HG03521 (cell line): ENCODE data around the gene BBS7.
A peak's percentile ranks its signal among the peaks of the same experiment; 100 is the strongest.

Experiments
- ATAC-seq: cut with Tn5 transposase; IDR thresholded peaks from one replicate; pipeline ENCODE4 v1.9.1; 2021; ENCODE audit warnings: mild to moderate bottlenecking, moderate library complexity; ENCODE audit not compliant: unreplicated experiment

Gene BBS7, protein sequence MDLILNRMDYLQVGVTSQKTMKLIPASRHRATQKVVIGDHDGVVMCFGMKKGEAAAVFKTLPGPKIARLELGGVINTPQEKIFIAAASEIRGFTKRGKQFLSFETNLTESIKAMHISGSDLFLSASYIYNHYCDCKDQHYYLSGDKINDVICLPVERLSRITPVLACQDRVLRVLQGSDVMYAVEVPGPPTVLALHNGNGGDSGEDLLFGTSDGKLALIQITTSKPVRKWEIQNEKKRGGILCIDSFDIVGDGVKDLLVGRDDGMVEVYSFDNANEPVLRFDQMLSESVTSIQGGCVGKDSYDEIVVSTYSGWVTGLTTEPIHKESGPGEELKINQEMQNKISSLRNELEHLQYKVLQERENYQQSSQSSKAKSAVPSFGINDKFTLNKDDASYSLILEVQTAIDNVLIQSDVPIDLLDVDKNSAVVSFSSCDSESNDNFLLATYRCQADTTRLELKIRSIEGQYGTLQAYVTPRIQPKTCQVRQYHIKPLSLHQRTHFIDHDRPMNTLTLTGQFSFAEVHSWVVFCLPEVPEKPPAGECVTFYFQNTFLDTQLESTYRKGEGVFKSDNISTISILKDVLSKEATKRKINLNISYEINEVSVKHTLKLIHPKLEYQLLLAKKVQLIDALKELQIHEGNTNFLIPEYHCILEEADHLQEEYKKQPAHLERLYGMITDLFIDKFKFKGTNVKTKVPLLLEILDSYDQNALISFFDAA

DNA sequence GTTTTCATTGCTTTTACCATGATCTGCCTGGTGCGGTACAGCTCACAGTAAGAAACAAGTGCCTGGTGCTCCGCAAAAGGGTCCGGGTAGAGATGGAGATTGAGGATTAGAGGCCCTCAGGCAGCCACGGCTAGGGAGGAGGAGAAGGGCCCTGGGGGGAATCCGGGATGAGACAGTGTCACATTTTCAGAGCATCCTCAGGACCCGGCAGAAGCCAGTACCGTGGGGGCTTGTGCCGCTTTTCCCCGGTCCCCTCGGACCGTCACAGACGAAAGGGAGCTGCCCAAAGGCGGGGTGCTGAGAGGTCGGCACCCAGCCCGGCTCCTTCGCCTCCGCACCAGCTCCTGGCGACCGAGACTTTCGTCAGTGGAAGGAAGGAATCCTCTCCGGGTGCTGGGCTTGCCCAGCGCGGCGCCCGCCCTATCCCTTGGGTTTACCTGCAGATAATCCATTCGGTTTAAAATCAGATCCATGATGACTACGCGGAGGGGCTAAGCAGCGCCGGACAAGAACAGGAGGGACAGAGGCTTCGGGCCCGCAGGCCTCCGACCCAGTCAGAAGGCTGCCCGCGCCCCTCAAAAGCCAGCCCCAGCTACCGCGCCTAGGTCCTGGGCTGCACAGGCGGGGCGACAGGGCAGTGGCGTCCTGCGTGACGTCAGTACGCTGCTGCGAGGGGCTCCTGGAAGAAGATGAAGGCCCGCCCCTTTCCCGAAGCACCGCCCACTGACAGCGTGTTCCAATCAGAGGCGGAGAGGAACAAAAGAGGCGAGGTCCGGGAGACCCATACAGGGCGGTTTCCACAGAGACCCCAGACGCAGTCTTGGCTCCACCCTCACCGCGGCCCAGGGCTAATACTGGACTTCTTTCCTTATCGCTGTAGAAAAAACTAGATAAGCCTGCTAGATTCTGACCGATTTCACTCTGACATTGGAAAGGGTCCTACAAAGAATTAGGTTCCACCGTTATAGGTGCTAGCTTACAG lies at the start of gene BBS7:
BBS7 (minus strand) TSS at position 634 of the 982 bp plus-strand sequence; CDS start at position 473, 161 bp downstream.
- ATAC-seq, result peak; percentile 99

DNA sequence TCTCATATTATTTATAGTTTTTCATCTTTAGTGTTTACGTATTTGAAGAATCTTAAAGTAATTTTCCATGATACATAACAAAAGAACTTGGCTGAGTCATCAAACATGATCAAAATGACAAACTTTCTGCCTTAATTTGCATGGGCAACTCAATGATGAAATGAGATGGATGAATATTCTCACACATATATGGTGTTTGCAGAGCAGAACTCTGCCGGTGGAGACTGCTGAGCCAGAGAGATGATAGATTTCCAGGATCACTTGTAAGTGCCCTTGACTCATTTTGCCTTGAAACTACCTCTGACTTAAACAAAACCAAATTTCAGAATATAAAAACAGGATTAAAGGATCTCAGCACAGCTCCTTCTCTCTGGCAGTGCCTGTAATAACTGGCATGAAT lies 43.4 kb upstream of the BBS7 start:
- no peak for ATAC-seq

DNA sequence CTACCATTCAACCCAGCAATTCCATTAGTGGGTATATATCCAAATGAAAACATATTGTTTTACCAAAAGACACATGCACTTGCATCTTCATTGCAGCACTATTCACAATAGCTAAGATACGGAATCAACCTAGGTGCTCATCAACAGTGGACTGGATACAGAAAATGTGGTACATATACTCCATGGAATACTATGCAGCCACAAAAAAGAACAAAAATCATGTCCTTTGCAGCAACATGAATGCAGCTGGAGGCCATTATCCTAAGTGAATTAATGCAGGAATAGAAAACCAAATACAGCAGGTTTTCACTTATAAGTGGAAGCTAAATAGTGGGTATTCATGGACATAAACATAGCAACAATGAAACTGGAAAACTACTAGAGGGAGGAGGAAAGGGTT lies 38.1 kb upstream of the BBS7 start:
- no peak for ATAC-seq

DNA sequence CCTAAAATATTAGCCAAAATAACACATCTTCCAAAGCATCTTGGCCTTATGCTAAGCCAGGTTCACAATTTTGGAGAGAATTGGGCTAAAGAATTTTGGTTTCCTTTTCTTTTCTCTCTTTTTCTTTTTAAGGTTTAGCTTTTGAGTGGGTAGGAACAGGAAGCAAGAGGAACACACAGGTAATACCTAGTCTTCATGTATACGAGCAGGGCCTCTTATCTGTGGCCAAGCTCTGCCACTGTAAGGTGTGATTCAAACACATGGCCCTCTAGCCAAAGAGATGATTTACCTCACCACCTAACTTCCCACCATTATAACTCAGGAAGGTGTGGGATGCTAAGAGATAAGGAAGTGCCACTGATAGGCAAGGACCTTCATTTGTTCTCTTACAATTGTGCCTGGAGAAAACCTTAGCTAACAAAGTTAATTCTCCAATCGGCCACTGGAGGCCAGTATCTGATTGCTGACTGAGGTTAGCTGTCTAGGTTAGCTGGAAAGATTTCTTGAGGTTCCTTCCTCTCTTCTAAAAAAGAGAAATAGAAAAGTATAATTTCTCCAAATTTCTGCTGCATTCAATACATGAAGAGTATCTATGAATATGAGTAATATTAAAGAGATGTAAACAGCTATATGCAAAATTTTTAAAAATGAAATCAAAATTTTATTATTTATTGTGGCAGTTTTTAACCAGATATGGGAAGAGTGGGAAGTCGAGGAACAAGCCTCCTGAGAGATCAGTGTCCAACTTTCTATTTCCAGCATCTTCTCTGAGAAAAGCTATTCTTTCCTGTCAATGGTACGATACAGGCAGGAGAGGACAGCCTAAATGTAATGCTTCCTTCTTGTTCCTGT lies 30.1 kb upstream of the BBS7 start:
- peak; percentile 86 for ATAC-seq

DNA sequence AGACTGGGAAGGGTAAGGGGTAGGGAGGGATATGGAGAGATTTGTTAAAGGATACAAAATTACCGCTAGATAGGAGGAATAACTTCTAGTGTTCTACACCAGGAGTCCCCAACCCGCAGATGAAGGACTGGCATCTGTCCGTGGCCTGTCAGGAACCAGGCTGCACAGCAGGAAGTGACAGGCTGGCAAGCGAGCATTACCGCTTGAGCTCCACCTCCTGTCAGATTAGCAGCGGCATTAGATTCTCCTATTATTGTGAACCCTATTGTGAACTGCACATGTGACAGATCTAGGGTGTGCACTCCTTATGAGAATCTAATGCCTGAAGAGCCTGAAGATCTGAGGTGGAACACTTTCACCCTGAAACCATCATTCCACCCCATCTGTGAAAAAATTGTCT lies 27.9 kb upstream of the BBS7 start:
- no peak for ATAC-seq

DNA sequence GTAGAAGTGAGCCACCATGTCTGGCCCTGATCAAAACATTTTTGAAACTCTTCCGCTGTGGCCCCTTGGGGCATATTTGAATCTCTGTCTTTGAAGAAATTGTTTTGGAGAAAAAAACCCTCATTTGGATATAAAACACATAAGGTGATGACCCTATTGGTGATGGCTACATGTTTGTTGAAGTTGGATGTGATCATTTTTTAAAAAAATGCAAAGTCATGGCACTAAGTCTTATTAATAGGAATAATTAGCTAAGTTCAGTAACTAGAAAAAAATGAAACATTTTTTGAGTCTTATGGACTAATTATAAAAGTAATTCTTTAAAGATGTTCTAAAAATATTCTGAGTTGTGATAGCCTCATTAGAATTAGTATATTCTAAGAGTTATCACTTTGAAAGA lies 17.9 kb upstream of the BBS7 start:
- ATAC-seq, result no peak

DNA sequence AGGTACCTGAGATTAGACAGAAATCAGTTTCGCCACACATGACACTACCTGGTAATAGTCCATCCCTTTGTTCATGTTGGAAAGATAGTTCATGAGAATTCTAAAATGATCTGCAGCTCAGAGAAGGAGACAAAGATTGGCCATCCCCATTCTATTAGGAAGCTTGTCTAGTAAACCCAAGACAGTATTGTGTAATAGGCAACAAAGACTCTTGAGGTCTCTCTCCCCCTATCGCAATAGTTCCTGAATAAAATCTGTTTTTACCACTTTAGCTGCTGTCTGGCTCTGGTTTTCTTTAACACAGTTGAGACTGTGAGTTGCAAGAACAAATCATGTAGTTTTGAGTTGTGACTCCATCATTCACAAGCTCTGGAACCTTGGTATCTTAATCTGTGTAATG lies 14.8 kb upstream of the BBS7 start:
- no peak for ATAC-seq

DNA sequence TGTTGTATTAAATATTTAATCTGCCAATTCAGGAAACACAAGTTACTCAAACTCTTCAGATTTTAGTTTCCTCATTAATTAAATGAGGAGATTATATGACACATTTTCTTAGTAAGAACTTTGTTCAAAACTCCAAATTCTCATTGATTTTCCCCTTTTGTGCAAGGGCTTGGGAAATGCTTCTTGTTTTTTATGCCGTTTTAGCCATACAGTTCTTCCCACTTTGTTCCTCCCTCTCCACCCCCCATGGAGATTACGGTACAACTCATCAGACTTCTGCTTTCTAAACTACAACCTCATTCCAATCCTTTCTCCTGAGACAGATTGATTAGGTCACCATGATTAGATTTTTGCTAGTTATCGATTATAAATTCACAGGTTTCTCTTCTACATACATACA lies 10.9 kb upstream of the BBS7 start:
- ATAC-seq, result no peak

DNA sequence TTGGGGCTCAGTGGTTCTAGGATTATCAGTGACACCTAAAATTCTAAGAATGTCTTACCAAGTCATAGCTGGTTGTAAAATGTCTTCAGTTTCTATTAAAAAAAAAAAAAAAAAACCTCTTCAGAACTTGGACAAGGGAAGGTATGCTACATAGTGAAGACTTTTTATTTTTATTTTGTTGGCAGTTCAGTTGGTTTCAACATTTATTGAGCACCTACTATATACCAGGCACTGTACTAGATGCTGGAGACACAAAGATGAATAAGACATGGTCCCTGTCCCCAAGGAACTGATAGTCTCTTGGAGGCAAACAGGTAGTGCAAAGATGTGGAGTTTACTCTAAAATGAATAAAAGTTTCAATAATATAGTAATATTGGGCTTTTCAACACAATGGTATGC lies 8.9 kb upstream of the BBS7 start:
- ATAC-seq, result no peak

DNA sequence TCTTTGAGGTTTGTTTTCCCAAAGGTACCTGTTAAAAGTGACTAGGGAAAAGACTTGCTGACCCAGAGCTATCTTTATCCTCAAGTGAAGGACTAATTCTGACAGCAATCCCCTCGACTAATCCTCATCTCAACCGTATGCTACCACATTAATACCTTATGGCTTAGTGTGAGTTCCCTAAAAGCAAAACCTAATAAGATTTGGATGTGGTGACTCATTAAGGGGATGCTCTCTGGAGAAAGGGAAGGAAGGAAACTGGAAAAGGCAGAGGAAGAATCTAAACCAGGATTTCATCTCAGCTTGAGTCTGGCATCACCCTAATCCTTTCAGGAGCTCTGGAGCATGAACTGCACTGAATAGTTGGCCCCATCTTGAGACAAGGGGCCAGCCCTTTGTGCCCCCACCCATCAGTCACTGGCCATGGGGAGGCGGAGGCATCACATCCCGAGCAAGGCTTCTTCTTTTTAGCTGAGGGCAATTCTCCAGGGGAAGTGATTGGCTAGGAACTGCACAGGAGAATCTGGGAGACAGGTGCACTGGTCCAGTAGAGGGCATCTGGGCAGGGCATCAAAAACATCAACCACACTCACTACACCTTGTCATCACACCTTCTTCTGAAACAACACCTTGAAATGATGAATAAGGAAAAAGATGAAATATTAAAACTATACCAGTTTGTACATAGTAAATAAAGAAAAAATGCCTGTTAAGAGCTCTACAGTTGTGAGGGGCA lies 6.9 kb upstream of the BBS7 start:
- ATAC-seq, result no peak

DNA sequence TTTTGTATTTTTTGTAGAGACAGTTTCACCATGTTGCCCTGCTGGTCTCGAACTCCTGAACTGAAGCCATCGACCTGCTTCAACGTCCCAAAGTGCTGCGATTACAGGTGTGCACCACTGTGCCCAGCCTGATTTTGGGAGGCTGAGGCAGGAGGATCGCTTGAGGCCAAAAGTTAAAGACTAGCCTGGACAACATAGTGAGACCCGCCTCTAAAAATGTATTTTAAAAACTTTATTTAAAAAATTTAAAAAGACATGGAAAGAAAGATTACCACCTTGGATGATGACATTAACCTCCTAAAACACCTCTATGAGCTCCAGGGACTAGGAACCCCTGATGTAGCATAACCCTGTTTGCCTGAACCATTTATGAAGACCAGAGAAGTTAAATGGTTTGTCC lies 5.8 kb upstream of the BBS7 start:
- no peak for ATAC-seq

DNA sequence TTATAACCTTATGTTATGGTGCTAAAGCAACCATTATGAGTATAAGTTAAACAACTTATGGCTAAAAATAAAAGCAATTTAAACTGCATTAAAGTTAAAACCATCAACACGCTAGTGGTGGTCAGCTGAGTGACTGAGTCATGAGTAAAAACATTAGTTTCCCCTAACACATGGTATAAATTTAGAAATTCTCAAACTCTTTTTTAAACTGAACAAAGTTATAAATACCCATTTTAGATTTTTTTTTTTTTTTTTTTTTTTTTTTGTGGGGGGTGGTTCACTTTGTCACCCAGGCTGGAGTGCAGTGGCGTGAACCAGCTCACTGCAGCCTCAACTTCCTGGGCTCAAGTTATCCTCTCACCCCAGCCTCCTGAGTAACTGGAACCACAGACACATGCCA lies 5.4 kb upstream of the BBS7 start:
- ATAC-seq, result no peak

DNA sequence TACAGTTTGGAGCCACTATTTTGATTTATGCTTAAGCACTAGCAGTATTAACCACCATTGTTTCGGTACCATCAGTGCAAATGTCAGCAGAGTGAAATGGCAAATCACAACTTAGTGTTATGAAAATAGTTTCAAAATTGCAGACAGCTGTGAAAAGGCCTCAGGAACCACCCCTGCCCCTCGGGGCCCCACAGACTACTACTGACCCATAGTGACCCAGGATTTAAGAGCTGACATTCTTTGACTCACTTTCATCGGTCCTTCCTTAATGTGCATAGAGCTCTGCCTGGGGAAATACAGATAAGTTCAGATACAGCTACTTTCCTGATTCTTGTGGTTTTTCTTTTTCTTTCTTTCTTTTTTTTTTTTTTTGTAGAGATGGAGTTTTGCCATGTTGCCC lies 3.3 kb upstream of the BBS7 start:
- no peak for ATAC-seq

DNA sequence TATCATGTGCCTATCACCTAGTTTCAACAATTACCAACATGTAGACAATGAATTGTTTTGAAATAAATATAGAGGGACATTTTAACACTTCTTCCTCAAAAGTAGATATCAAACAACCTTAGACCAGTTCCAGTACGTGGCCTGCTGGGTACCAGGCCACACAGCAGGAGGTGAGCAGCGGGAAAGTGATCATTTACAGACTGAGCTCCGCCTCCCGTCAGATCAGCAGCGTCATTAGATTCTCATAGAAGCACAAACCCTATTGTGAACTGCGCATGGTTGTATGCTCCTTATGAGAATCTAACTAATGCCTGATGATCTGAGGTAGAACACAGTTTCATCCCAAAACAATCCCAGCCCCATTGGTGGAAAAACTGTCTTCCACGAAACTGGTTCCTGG lies 6.5 kb downstream of the BBS7 start:
- no peak for ATAC-seq

DNA sequence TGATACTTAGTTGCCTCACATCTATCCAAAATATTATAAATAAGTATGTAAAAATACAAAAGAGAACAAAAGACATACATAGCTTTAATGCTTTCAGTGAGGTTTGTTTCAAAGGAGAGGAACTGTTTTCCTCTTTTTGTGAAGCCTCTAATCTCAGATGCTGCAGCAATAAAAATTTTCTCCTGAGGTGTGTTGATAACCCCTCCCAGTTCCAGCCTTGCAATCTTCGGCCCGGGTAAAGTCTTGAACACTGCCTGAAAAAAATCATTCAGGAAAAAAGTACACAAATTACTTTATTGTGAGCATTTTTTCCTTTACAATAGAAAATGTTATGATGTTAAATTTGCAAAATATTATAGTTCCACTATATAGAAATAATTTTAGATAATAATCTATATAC lies 8.8 kb downstream of the BBS7 start:
- ATAC-seq, result no peak

DNA sequence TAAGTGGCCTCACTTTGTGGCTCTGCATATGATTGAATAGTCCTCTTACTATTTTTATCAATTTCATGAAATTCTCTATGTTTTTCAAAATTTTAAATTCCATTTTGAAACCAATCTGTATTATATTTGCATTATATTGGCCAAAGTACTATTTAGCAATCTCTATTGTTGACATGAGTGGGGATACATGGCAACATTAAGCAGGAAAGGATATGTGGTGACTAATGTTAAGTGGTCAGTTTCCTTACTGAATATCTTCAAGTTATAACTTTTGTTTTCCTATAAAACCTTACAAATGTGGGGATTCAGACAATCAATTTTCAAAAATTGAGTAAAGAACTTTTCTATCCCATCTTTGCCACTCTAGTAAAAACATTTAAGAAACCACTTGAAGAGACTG lies 10.2 kb downstream of the BBS7 start:
- no peak for ATAC-seq

DNA sequence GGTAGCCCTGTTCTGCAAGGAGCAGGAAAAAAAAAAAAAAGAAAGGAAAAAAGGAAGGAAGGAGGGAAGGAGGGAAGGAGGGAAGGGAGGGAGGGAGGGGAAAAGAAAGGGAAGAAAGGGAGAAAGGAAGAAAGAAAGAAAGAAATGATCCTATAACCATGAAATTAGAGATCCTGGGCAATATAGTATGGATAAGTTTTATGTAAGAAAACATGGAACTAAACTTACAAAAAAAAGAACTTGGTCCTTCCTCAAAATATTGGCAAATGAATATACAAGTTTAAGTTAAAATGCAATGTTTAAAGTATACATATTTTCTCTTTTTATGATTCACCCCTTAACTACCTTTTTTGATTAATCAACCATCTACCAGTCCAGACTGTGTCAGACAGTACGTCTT lies 18.9 kb downstream of the BBS7 start:
- no peak for ATAC-seq

DNA sequence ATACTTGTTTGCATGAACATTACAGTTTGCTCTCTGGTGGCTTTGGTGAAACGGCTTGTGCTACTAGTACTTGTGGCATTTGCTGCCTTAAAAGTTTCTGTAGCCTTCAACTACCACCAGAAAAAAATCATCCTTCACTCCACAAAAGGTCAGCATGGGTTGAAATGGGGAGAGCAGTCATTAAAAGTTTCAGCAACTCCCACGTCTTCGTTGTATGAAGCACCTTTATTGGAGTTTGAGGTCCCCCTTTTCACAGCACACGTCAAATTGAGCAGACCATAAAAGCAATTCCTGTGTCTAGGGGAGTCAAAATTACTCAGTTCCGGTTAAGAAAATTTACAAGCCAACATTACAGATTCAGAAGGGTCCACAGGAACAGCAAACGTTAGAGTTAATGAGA lies 23.6 kb downstream of the BBS7 start:
- ATAC-seq, result no peak

DNA sequence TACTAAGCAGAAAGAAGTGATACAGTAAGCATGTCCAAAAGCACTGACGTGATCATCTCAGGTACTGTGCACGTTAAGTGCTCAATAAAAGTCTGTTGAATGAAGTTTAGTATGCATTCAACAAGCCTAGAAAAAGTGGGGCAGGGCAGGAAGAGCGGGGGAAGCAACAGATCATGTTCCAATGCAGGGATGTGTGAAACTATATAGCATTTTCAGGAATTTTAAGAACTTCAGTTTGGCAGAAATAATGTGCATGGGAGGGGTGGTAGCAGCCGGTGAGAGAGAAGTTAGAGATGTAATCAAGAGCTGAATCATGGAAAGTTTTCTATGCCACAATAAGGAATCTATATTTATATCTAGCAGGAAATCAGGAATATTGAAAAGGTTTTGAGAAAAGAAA lies 27.4 kb downstream of the BBS7 start:
- ATAC-seq, result no peak

DNA sequence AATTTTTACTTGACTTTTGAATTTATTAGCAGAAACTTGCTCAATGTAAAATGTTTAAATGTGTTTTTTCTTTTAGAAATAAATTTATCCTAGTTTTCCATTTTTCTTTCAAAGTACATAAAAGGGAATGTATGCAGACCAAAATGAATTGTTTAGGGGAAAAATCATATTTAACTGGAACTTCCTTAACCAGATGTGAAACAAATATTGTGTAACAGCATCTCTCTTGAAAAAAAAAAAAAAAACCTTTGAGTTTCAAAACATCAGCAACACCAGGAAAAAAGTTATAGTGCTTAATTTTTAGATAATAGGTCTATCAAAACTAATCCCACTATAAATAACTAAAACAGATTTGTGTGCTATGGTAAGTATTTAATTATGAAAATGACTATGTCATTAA lies 32.1 kb downstream of the BBS7 start:
- ATAC-seq, result no peak
